Upper lobe of left lung (tissue), 6 donors: ENCODE data around the gene QKI. TPM values are rescaled to one million over a fixed set of nuclear protein-coding genes. Genes with fewer than 3 reads are reported as not detected.

Experiments used
- ATAC-seq, 2 donors: fragments of 200-7000 bp; cut with Tn5 transposase; one replicate each; pipeline ENCODE4 v1.9.1; 2022; ENCODE audit warnings: mild to moderate bottlenecking in 2 of 2, moderate library complexity in 2 of 2; ENCODE audit not compliant: low FRiP score in 2 of 2
- DNase-seq, 2 donors: peaks; one replicate each; pipeline ENCODE4 v3.0.0-alpha.2; 2019 to 2020
- H3K27ac ChIP-seq, 4 donors: fragments of 200-600 bp; sonication (generic); one replicate each; pipeline ENCODE4 v1.5.1; 2016 to 2019
- H3K27me3 ChIP-seq, 4 donors: fragments of 200-600 bp; sonication (generic); one replicate each; pipeline ENCODE4 v1.5.1; 2017 to 2019
- H3K36me3 ChIP-seq, 4 donors: fragments of 200-600 bp; sonication (generic); one replicate each; pipeline ENCODE4 v1.5.1; 2016 to 2019
- H3K4me1 ChIP-seq, 4 donors: fragments of 200-600 bp; sonication (generic); one replicate each; pipeline ENCODE4 v1.5.1; 2018 to 2019
- H3K4me3 ChIP-seq, 4 donors: fragments of 200-600 bp; sonication (generic); one replicate each; pipeline ENCODE4 v1.5.1; 2017 to 2019; ENCODE audit warnings: mild to moderate bottlenecking in 2 of 4, moderate library complexity in 1 of 4
- H3K9me3 ChIP-seq, 4 donors: fragments of 200-600 bp; sonication (generic); one replicate each; pipeline ENCODE4 v1.5.1; 2018 to 2019
- CTCF ChIP-seq, 6 experiments: fragments of 450-650 bp in 4 of 6; fragments of 200-600 bp in 2 of 6; sonication (generic) in 2 of 6; IDR thresholded peaks; one replicate each; pipeline ENCODE4 v1.5.1; 2016 to 2019; ENCODE audit warnings: antibody characterized with exemption in 6 of 6
- EP300 ChIP-seq, 4 donors: sonication (generic); formaldehyde crosslinking; IDR thresholded peaks; one replicate each; pipeline ENCODE4 v1.5.1; 2017; ENCODE audit warnings: antibody characterized with exemption in 4 of 4, control low read depth in 2 of 4
- POLR2A ChIP-seq, 4 donors: fragments of 450-650 bp; IDR thresholded peaks; one replicate each; pipeline ENCODE4 v1.5.1; 2016 to 2017; ENCODE audit warnings: antibody characterized with exemption in 4 of 4, mild to moderate bottlenecking in 2 of 4
- POLR2AphosphoS5 ChIP-seq, 2 donors: sonication (generic); formaldehyde crosslinking; IDR thresholded peaks; one replicate each; pipeline ENCODE4 v1.5.1; 2017; ENCODE audit warnings: antibody characterized with exemption in 2 of 2
- WGBS, 2 donors: methylation state at CpG; one replicate each; pipeline ENCODE4 v1.1.5; 2017 to 2018; 5-methylcytosine and 5-hydroxymethylcytosine counted together
- total RNA-seq, 6 donors: library from RNA; depleted of rRNA in 4 of 6; stranded (reverse); fragments of >200 nt in 4 of 6; gene quantifications; one replicate each; pipeline versions ENCODE4 v1.1.0 to v1.2.1, GENCODE V29; 2016 to 2021
- donor health status: DM: no; HTN: no; CAD: no; lungs with moderate emphysema.
- donor health status: DM: no; HTN: yes; CAD: no; lungs with severe emphysema.

The QKI gene
- total RNA-seq, 6 donors from 2014 or later, result 181 to 273 (median 226) TPM

GRCh38 chr6:163394659-163395058, 19.9 kb upstream of the QKI start:
- H3K27ac ChIP-seq, result peak overlapping the region in 1 of 4 donors; percentile 53
- ATAC-seq (no peak), DNase-seq (no peak)
- H3K4me3 ChIP-seq, result no peak overlapping the region
- WGBS, 2 donors, result 67 to 79% methylated on average over 4 of the region's 4 CpGs
- no peaks in the 10 kb centered on the region for H3K9me3 ChIP-seq
- H3K4me1 ChIP-seq, result peaks cover 16 to 35% (median 19%) of the 10 kb centered on the region in 4 donors
- no peaks in the 10 kb centered on the region for H3K27me3 ChIP-seq
- TF ChIP-seq CTCF (IDR thresholded peaks at IDR 0.05) (no peak), POLR2A (IDR thresholded peaks at IDR 0.05) (no peak), EP300 (IDR thresholded peaks at IDR 0.05) (no peak), POLR2AphosphoS5 (IDR thresholded peaks at IDR 0.05) (no peak)
- H3K36me3 ChIP-seq, result no peaks in the 10 kb centered on the region

- TF ChIP-seq EP300 (IDR thresholded peaks at IDR 0.05), result no peak
- no peak for TF ChIP-seq CTCF (IDR thresholded peaks at IDR 0.05)
- TF ChIP-seq POLR2AphosphoS5 (IDR thresholded peaks at IDR 0.05), result no peak
- TF ChIP-seq POLR2A (IDR thresholded peaks at IDR 0.05), result no peak
- H3K27ac ChIP-seq, result peak overlapping the region in 2 of 4 donors; percentile 28 to 53
- H3K4me1 ChIP-seq, result peaks cover 16 to 35% (median 19%) of the 10 kb centered on the region in 4 donors
- no peaks in the 10 kb centered on the region for H3K9me3 ChIP-seq
- H3K27me3 ChIP-seq, result no peaks in the 10 kb centered on the region
- no peaks in the 10 kb centered on the region for H3K36me3 ChIP-seq
- no peak overlapping the region for H3K4me3 ChIP-seq
- no peak for DNase-seq
- no peak for ATAC-seq
- 74 to 82% methylated on average over 5 of the region's 5 CpGs for WGBS, 2 donors
Observed at GRCh38 chr6:163395122-163395830, 19.2 kb upstream of the QKI start.

GRCh38 chr6:163395831-163396185, 18.7 kb upstream of the QKI start:
- WGBS, 2 donors, result 92 to 93% methylated on average over 3 of the region's 3 CpGs
- Histone ChIP-seq H3K4me3 (no peak overlapping the region), H3K36me3 (no peaks in the 10 kb centered on the region), H3K27me3 (no peaks in the 10 kb centered on the region), H3K27ac (peak overlapping the region in 1 of 4 donors; percentile 28), H3K4me1 (peaks cover 16 to 35% (median 19%) of the 10 kb centered on the region in 4 donors), H3K9me3 (no peaks in the 10 kb centered on the region)
- TF ChIP-seq POLR2A (IDR thresholded peaks at IDR 0.05), result no peak
- no peak for TF ChIP-seq POLR2AphosphoS5 (IDR thresholded peaks at IDR 0.05)
- TF ChIP-seq CTCF (IDR thresholded peaks at IDR 0.05), result no peak
- TF ChIP-seq EP300 (IDR thresholded peaks at IDR 0.05), result no peak
- no peak for DNase-seq
- ATAC-seq, result no peak

GRCh38 chr6:163397326-163397725, 17.2 kb upstream of the QKI start:
- 56 to 64% methylated on average over 4 of the region's 4 CpGs for WGBS, 2 donors
- TF ChIP-seq POLR2AphosphoS5 (IDR thresholded peaks at IDR 0.05) (no peak), EP300 (IDR thresholded peaks at IDR 0.05) (no peak), POLR2A (IDR thresholded peaks at IDR 0.05) (no peak), CTCF (IDR thresholded peaks at IDR 0.05) (no peak)
- Histone ChIP-seq H3K4me3 (peak overlapping the region in 1 of 4 donors; percentile 35), H3K27ac (peak overlapping the region in 1 of 4 donors; percentile 7), H3K9me3 (no peaks in the 10 kb centered on the region), H3K4me1 (peaks cover 10 to 29% (median 15%) of the 10 kb centered on the region in 4 donors), H3K36me3 (no peaks in the 10 kb centered on the region), H3K27me3 (no peaks in the 10 kb centered on the region)
- ATAC-seq, result no peak
- no peak for DNase-seq

- Histone ChIP-seq H3K27me3 (no peaks in the 10 kb centered on the region), H3K4me3 (no peak overlapping the region), H3K27ac (no peak overlapping the region), H3K36me3 (no peaks in the 10 kb centered on the region), H3K9me3 (no peaks in the 10 kb centered on the region), H3K4me1 (peaks cover 5 to 22% (median 8%) of the 10 kb centered on the region in 4 donors)
- DNase-seq (no peak), ATAC-seq (no peak)
- 78 to 90% methylated on average over 2 of the region's 2 CpGs for WGBS, 2 donors
- no peak for TF ChIP-seq POLR2AphosphoS5 (IDR thresholded peaks at IDR 0.05)
Observed at GRCh38 chr6:163398115-163398514, 16.4 kb upstream of the QKI start.
